ENCODE data around the gene PTPRK. TPM values are rescaled to one million over a fixed set of nuclear protein-coding genes. Genes with fewer than 3 reads are reported as not detected.

PTPRK gene
- total RNA-seq, 1 experiment from 2014 or later = 34.2 TPM

DNA sequence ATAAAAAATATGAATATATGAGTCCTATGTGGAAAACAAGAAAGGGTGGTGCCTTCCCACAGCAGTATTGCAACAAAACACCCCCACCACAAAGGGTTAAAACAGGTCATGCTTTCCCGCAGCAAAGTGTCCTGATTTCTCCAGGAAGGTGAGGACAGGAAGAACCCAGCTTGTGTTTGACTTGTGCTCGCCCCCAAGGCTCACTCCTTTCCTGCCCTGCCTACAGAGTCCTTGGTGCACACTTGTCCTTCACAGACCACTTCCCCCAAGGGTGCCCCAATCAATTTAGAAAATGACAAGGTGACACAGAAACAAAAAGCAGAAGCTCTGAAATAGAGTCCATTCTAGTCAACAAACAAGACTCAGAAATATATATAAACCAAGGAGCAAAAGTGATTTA is 237.4 kb downstream of the PTPRK start (continued):
- TF ChIP-seq, protein P1, sequence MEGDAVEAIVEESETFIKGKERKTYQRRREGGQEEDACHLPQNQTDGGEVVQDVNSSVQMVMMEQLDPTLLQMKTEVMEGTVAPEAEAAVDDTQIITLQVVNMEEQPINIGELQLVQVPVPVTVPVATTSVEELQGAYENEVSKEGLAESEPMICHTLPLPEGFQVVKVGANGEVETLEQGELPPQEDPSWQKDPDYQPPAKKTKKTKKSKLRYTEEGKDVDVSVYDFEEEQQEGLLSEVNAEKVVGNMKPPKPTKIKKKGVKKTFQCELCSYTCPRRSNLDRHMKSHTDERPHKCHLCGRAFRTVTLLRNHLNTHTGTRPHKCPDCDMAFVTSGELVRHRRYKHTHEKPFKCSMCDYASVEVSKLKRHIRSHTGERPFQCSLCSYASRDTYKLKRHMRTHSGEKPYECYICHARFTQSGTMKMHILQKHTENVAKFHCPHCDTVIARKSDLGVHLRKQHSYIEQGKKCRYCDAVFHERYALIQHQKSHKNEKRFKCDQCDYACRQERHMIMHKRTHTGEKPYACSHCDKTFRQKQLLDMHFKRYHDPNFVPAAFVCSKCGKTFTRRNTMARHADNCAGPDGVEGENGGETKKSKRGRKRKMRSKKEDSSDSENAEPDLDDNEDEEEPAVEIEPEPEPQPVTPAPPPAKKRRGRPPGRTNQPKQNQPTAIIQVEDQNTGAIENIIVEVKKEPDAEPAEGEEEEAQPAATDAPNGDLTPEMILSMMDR (IDR thresholded peaks at IDR 0.05 in 2 of 3, conservative IDR thresholded peaks at IDR 0.05 in 1 of 3; ENCODE audit: borderline replicate concordance in 1 of 3, insufficient read depth in 1 of 3, low read depth in 2 of 3, low read length in 2 of 3) = no peak
- no peak for TF ChIP-seq POLR2AphosphoS5 (IDR thresholded peaks at IDR 0.05; ENCODE audit: low read depth, low read length)
- no peak for TF ChIP-seq ELF1 (IDR thresholded peaks at IDR 0.05; ENCODE audit: borderline replicate concordance, low read depth)
- TF ChIP-seq CBX3 (IDR thresholded peaks at IDR 0.05; ENCODE audit: low read depth) = no peak
- no peak for TF ChIP-seq SIN3A (IDR thresholded peaks at IDR 0.05; ENCODE audit: low read depth)
- TF ChIP-seq YY1 (IDR thresholded peaks at IDR 0.05; ENCODE audit: extremely low read depth, insufficient replicate concordance, low read depth, low read length) = no peak
- TF ChIP-seq SRF (IDR thresholded peaks at IDR 0.05; ENCODE audit: low read depth) = no peak

DNA sequence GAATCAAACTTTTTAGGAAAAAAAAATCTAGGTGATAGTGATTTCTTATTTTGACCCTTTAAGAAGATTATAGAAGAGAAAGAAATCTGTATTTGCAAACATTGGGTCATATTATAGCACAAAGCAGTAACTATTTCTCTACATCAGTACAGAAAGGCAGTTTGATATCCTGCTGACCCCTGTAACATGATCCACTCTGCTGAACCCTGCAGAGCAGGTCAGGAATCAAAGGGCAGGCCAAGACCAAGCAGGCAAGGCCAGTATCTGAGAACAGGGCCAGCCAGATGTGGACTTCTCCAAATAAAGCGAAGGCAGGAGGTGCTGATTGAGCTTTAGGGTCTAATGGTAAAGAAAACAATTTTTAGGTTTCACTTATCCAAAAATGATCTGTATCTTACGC is 239.4 kb downstream of the PTPRK start:
- no peak overlapping the region for H3K27ac ChIP-seq (ENCODE audit: low read depth, low read length)
- H3K4me1 ChIP-seq (ENCODE audit: control insufficient read depth in 1 of 2, insufficient read depth in 2 of 2, low read length in 2 of 2) = peaks cover 0 to 5% of the 10 kb centered on the region in 2 experiments; a peak in 2 of 4 replicates
- no TSS peak for BruUV-seq (replicated peaks)
- no peaks in the 10 kb centered on the region for H3K27me3 ChIP-seq (ENCODE audit: insufficient read depth, low read length)
- H3K9me2 ChIP-seq (ENCODE audit: insufficient read depth) = no peaks in the 10 kb centered on the region
- DNase-seq (ENCODE audit: low read depth, low spot score) (no peak), ATAC-seq (no peak; the same call in 1 of the 2 replicates)
- H3K4me2 ChIP-seq (ENCODE audit: low read length) = no peak overlapping the region
- no peaks in the 10 kb centered on the region for H3K79me2 ChIP-seq (ENCODE audit: insufficient read depth, low read length)
- TF ChIP-seq EZH2phosphoT487 (IDR thresholded peaks at IDR 0.05; ENCODE audit: borderline replicate concordance) (no peak), JUND (IDR thresholded peaks at IDR 0.05) (no peak), POLR2A (IDR thresholded peaks at IDR 0.05; ENCODE audit: borderline replicate concordance, extremely low read depth, insufficient read depth, insufficient read length) (no peak), EZH2 (IDR thresholded peaks at IDR 0.05) (no peak), YY1 (IDR thresholded peaks at IDR 0.05; ENCODE audit: extremely low read depth, insufficient replicate concordance, low read depth, low read length) (no peak), SP1 (IDR thresholded peaks at IDR 0.05; ENCODE audit: low read depth) (no peak), EGR1 (IDR thresholded peaks at IDR 0.05; ENCODE audit: low read depth) (no peak), CEBPB (IDR thresholded peaks at IDR 0.05; ENCODE audit: low read depth) (no peak), RAD21 (IDR thresholded peaks at IDR 0.05; ENCODE audit: low read depth) (no peak), ELF1 (IDR thresholded peaks at IDR 0.05; ENCODE audit: borderline replicate concordance, low read depth) (no peak)
- TF ChIP-seq, protein P2, sequence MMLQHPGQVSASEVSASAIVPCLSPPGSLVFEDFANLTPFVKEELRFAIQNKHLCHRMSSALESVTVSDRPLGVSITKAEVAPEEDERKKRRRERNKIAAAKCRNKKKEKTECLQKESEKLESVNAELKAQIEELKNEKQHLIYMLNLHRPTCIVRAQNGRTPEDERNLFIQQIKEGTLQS (IDR thresholded peaks at IDR 0.05) = no peak
- TF ChIP-seq, protein P3, sequence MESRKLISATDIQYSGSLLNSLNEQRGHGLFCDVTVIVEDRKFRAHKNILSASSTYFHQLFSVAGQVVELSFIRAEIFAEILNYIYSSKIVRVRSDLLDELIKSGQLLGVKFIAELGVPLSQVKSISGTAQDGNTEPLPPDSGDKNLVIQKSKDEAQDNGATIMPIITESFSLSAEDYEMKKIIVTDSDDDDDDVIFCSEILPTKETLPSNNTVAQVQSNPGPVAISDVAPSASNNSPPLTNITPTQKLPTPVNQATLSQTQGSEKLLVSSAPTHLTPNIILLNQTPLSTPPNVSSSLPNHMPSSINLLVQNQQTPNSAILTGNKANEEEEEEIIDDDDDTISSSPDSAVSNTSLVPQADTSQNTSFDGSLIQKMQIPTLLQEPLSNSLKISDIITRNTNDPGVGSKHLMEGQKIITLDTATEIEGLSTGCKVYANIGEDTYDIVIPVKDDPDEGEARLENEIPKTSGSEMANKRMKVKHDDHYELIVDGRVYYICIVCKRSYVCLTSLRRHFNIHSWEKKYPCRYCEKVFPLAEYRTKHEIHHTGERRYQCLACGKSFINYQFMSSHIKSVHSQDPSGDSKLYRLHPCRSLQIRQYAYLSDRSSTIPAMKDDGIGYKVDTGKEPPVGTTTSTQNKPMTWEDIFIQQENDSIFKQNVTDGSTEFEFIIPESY (IDR thresholded peaks at IDR 0.05; ENCODE audit: extremely low read depth, insufficient replicate concordance, low read length) = no peak
- H4K20me1 ChIP-seq (ENCODE audit: insufficient read depth) = no peaks in the 10 kb centered on the region
- no peak overlapping the region for H2AFZ ChIP-seq (ENCODE audit: low read depth, low read length, poor library complexity, severe bottlenecking)
- no peaks in the 10 kb centered on the region for H3K9me3 ChIP-seq (ENCODE audit: control insufficient read depth in 1 of 2, insufficient read depth in 1 of 2, low read depth in 1 of 2, low read length in 2 of 2)
- ChIA-PET CTCF (no interaction called here), POLR2A (no interaction called here), RAD21 (ENCODE audit: low non-redundant PET in 1 of 2, low total read pairs in 2 of 2, uncharacterized antibody in 2 of 2, unreplicated experiment in 2 of 2) (no interaction called here)
- H3K9ac ChIP-seq (ENCODE audit: low read length) = no peak overlapping the region
- intact Hi-C loops (cut with micrococcal nuclease) = no loop called here
- H3K36me3 ChIP-seq (ENCODE audit: control insufficient read depth in 1 of 2, insufficient read depth in 2 of 2, low read length in 2 of 2) = no peaks in the 10 kb centered on the region
- H3K4me3 ChIP-seq (replicated peaks in 1 of 2; ENCODE audit: low read depth in 1 of 2, low read length in 2 of 2) = no peak overlapping the region
